Upper lobe of left lung (tissue), 6 donors: ENCODE data around the gene TBC1D32. TPM values are rescaled to one million over a fixed set of nuclear protein-coding genes. Genes with fewer than 3 reads are reported as not detected.

Experiments
- ATAC-seq, 2 donors: fragments of 200-7000 bp; cut with Tn5 transposase; one replicate each; pipeline ENCODE4 v1.9.1; 2022; ENCODE audit warnings: mild to moderate bottlenecking in 2 of 2, moderate library complexity in 2 of 2; ENCODE audit not compliant: low FRiP score in 2 of 2
- DNase-seq, 2 donors: peaks; one replicate each; pipeline ENCODE4 v3.0.0-alpha.2; 2019 to 2020
- H3K27ac ChIP-seq, 4 donors: fragments of 200-600 bp; sonication (generic); one replicate each; pipeline ENCODE4 v1.5.1; 2016 to 2019
- H3K27me3 ChIP-seq, 4 donors: fragments of 200-600 bp; sonication (generic); one replicate each; pipeline ENCODE4 v1.5.1; 2017 to 2019
- H3K36me3 ChIP-seq, 4 donors: fragments of 200-600 bp; sonication (generic); one replicate each; pipeline ENCODE4 v1.5.1; 2016 to 2019
- H3K4me1 ChIP-seq, 4 donors: fragments of 200-600 bp; sonication (generic); one replicate each; pipeline ENCODE4 v1.5.1; 2018 to 2019
- H3K4me3 ChIP-seq, 4 donors: fragments of 200-600 bp; sonication (generic); one replicate each; pipeline ENCODE4 v1.5.1; 2017 to 2019; ENCODE audit warnings: mild to moderate bottlenecking in 2 of 4, moderate library complexity in 1 of 4
- H3K9me3 ChIP-seq, 4 donors: fragments of 200-600 bp; sonication (generic); one replicate each; pipeline ENCODE4 v1.5.1; 2018 to 2019
- CTCF ChIP-seq, 6 experiments: fragments of 450-650 bp in 4 of 6; fragments of 200-600 bp in 2 of 6; sonication (generic) in 2 of 6; IDR thresholded peaks; one replicate each; pipeline ENCODE4 v1.5.1; 2016 to 2019; ENCODE audit warnings: antibody characterized with exemption in 6 of 6
- EP300 ChIP-seq, 4 donors: sonication (generic); formaldehyde crosslinking; IDR thresholded peaks; one replicate each; pipeline ENCODE4 v1.5.1; 2017; ENCODE audit warnings: antibody characterized with exemption in 4 of 4, control low read depth in 2 of 4
- POLR2A ChIP-seq, 4 donors: fragments of 450-650 bp; IDR thresholded peaks; one replicate each; pipeline ENCODE4 v1.5.1; 2016 to 2017; ENCODE audit warnings: antibody characterized with exemption in 4 of 4, mild to moderate bottlenecking in 2 of 4
- POLR2AphosphoS5 ChIP-seq, 2 donors: sonication (generic); formaldehyde crosslinking; IDR thresholded peaks; one replicate each; pipeline ENCODE4 v1.5.1; 2017; ENCODE audit warnings: antibody characterized with exemption in 2 of 2
- WGBS, 2 donors: methylation state at CpG; one replicate each; pipeline ENCODE4 v1.1.5; 2017 to 2018; 5-methylcytosine and 5-hydroxymethylcytosine counted together
- total RNA-seq, 6 donors: library from RNA; depleted of rRNA in 4 of 6; stranded (reverse); fragments of >200 nt in 4 of 6; gene quantifications; one replicate each; pipeline versions ENCODE4 v1.1.0 to v1.2.1, GENCODE V29; 2016 to 2021
- donor health status: DM: no; HTN: no; CAD: no; lungs with moderate emphysema.
- donor health status: DM: no; HTN: yes; CAD: no; lungs with severe emphysema.

TBC1D32 gene
- total RNA-seq, 6 donors from 2014 or later = 1.2 to 13.5 (median 5.3) TPM

GRCh38 chr6:121242386-121242785 lies 91.9 kb downstream of the TBC1D32 start:
- Histone ChIP-seq H3K9me3 (peaks cover 0 to 14% (median 0%) of the 10 kb centered on the region in 4 donors), H3K4me3 (no peak overlapping the region), H3K27ac (no peak overlapping the region), H3K4me1 (no peaks in the 10 kb centered on the region), H3K27me3 (no peaks in the 10 kb centered on the region), H3K36me3 (no peaks in the 10 kb centered on the region)
- 93 to 96% methylated on average over 2 of the region's 2 CpGs for WGBS, 2 donors
- TF ChIP-seq EP300 (IDR thresholded peaks at IDR 0.05) (no peak), CTCF (IDR thresholded peaks at IDR 0.05) (no peak), POLR2A (IDR thresholded peaks at IDR 0.05) (no peak), POLR2AphosphoS5 (IDR thresholded peaks at IDR 0.05) (no peak)
- DNase-seq = no peak
- no peak for ATAC-seq

- Histone ChIP-seq H3K9me3 (no peaks in the 10 kb centered on the region), H3K27me3 (no peaks in the 10 kb centered on the region), H3K36me3 (no peaks in the 10 kb centered on the region), H3K4me1 (no peaks in the 10 kb centered on the region), H3K27ac (no peak overlapping the region), H3K4me3 (no peak overlapping the region)
- TF ChIP-seq POLR2A (IDR thresholded peaks at IDR 0.05) = no peak
- no peak for TF ChIP-seq EP300 (IDR thresholded peaks at IDR 0.05)
- TF ChIP-seq POLR2AphosphoS5 (IDR thresholded peaks at IDR 0.05) = no peak
- TF ChIP-seq CTCF (IDR thresholded peaks at IDR 0.05) = no peak
- 92 to 100% methylated on average over 1 of the region's 1 CpG for WGBS, 2 donors
- ATAC-seq = no peak
- no peak for DNase-seq
These were observed 96.4 kb downstream of the TBC1D32 start for GRCh38 chr6:121237859-121238258.

DNA sequence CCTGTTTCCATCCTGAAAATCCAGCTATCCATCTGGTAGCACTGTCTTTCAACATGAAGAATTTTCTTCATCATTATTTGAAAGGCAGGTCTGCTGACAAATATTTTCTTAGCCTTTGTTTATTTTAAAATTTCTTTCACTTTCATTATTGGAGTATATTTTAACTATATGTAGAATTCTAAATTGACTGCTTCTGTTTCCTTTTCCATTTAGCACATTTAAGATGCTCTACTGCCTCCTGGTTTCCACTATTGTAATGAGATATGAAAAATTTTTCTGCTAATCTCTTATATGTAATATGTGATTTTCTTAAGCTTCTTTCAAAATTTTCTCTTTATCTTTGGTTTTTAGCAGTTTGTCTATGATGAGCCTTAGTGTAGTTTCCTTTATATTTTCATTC lies 97.3 kb downstream of the TBC1D32 start:
- ATAC-seq = no peak
- H3K9me3 ChIP-seq = no peaks in the 10 kb centered on the region
- no peaks in the 10 kb centered on the region for H3K36me3 ChIP-seq
- H3K27ac ChIP-seq = no peak overlapping the region
- TF ChIP-seq EP300 (IDR thresholded peaks at IDR 0.05) = no peak
- TF ChIP-seq POLR2AphosphoS5 (IDR thresholded peaks at IDR 0.05) = no peak
- TF ChIP-seq CTCF (IDR thresholded peaks at IDR 0.05) = no peak
- TF ChIP-seq POLR2A (IDR thresholded peaks at IDR 0.05) = no peak
- H3K4me3 ChIP-seq = no peak overlapping the region
- H3K27me3 ChIP-seq = no peaks in the 10 kb centered on the region
- no peak for DNase-seq
- no peaks in the 10 kb centered on the region for H3K4me1 ChIP-seq

DNA sequence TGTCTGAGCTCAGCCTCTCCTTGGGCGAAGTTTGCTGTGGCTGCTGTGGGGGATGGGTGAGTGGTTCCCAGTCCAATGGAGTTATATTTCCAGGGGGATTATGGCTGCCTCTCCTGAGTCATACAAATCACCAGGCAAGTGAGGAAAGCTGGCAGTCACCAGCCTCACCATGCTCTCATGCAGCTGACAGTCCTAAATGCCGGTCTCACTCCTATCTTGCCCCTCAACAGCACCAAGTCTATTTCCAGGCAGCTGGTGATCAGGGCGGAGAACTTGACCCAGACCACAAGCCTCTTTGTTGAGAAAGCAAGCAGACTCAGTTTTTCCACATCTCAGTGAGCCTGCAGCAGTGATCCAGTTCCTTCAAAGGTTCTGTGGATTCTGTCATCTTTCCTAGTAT lies 98.9 kb downstream of the TBC1D32 start:
- 95 to 97% methylated on average over 3 of the region's 3 CpGs for WGBS, 2 donors
- Histone ChIP-seq H3K36me3 (no peaks in the 10 kb centered on the region), H3K4me1 (no peaks in the 10 kb centered on the region), H3K27me3 (no peaks in the 10 kb centered on the region), H3K9me3 (no peaks in the 10 kb centered on the region), H3K27ac (no peak overlapping the region), H3K4me3 (no peak overlapping the region)
- ATAC-seq (no peak), DNase-seq (no peak)
- no peak for TF ChIP-seq POLR2AphosphoS5 (IDR thresholded peaks at IDR 0.05)
- no peak for TF ChIP-seq CTCF (IDR thresholded peaks at IDR 0.05)
- TF ChIP-seq EP300 (IDR thresholded peaks at IDR 0.05) = no peak
- no peak for TF ChIP-seq POLR2A (IDR thresholded peaks at IDR 0.05)

DNA sequence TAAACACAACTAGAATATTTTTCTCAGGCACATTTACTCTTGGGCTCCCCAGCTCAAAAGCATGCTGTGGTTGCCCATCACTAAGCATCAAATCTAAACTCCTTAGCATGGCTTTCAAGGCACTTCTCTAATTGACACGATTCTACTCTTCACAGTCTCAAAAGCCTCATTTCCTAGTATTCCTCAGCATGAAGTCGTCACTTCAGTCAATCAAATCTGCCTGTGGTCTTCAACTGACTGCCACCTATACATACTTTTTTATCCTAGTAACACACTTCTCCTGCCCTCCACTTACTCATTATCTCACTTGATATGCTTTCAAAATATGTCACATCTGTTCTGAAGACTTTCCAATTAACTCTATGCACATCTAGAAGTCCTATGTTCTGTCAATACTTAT lies 110.3 kb downstream of the TBC1D32 start:
- ATAC-seq = no peak

More for the DNA sequence above, 110.3 kb downstream of the TBC1D32 start:
- no peaks in the 10 kb centered on the region for H3K4me1 ChIP-seq
- H3K27me3 ChIP-seq = no peaks in the 10 kb centered on the region
- H3K27ac ChIP-seq = no peak overlapping the region
- DNase-seq = no peak
- 69 to 74% methylated on average over 2 of the region's 2 CpGs for WGBS, 2 donors
- no peak overlapping the region for H3K4me3 ChIP-seq
- no peaks in the 10 kb centered on the region for H3K9me3 ChIP-seq
- no peaks in the 10 kb centered on the region for H3K36me3 ChIP-seq
- TF ChIP-seq POLR2A (IDR thresholded peaks at IDR 0.05) (no peak), CTCF (IDR thresholded peaks at IDR 0.05) (no peak), POLR2AphosphoS5 (IDR thresholded peaks at IDR 0.05) (no peak), EP300 (IDR thresholded peaks at IDR 0.05) (no peak)
